Gastroesophageal sphincter (tissue), 3 donors: ENCODE results near the gene B3GNT5.

Experiments
- CTCF ChIP-seq, 4 experiments: fragments of 200-600 bp in 2 of 4; fragments of 450-650 bp in 2 of 4; sonication (generic) in 1 of 4; IDR thresholded peaks; one replicate each; pipeline ENCODE4 v1.5.1; 2017 to 2019; ENCODE audit warnings: antibody characterized with exemption in 4 of 4, mild to moderate bottlenecking in 2 of 4, moderate library complexity in 2 of 4
- EP300 ChIP-seq: sonication (generic); formaldehyde crosslinking; IDR thresholded peaks from one replicate; pipeline ENCODE4 v1.6.1; 2017; ENCODE audit warnings: antibody characterized with exemption, mild to moderate bottlenecking
- POLR2A ChIP-seq, 2 donors: fragments of 450-650 bp; IDR thresholded peaks; one replicate each; pipeline ENCODE4 v1.6.1; 2017; ENCODE audit warnings: antibody characterized with exemption in 2 of 2, mild to moderate bottlenecking in 2 of 2, moderate library complexity in 1 of 2

GRCh38 chr3:183244981-183245476 is 8.0 kb upstream of the B3GNT5 start:
- TF ChIP-seq EP300 (no peak), CTCF (IDR thresholded peaks at IDR 0.05) (no peak), POLR2A (IDR thresholded peaks at IDR 0.05) (no peak)
